Large intestine (tissue), 3 donors: Measurements from ENCODE around the gene HEATR3. TPM values are rescaled to one million over a fixed set of nuclear protein-coding genes. Genes with fewer than 3 reads are reported as not detected.

Source experiments
- DNase-seq, 2 donors: peaks; one replicate each; pipeline versions ENCODE4 v3.0.0 to v3.0.0-alpha.2; 2013
- H3K27ac ChIP-seq: one replicate; pipeline ENCODE4 v1.5.1; 2013; ENCODE audit warnings: low read length
- H3K27me3 ChIP-seq: 2 replicates; pipeline ENCODE4 v1.6.1; 2013; ENCODE audit warnings: low read length; ENCODE audit not compliant: control insufficient read depth, insufficient read depth
- H3K36me3 ChIP-seq: 2 replicates; pipeline ENCODE4 v1.6.1; 2013; ENCODE audit warnings: low read length; ENCODE audit not compliant: control insufficient read depth, insufficient read depth
- H3K4me1 ChIP-seq: one replicate; pipeline ENCODE4 v1.6.1; 2013; ENCODE audit warnings: low read length; ENCODE audit not compliant: control insufficient read depth, insufficient read depth
- H3K4me3 ChIP-seq: one replicate; pipeline ENCODE4 v1.5.1; 2013; ENCODE audit warnings: low read length
- H3K9me3 ChIP-seq: one replicate; pipeline ENCODE4 v1.6.1; 2013; ENCODE audit warnings: mild to moderate bottlenecking, low read depth, low read length, moderate library complexity; ENCODE audit not compliant: control insufficient read depth
- WGBS: methylation state at CpG from one replicate; pipeline ENCODE4 v1.1.5; 2013; ENCODE audit warnings: low lambda C conversion rate; ENCODE audit not compliant: insufficient coverage; 5-methylcytosine and 5-hydroxymethylcytosine counted together
- polyA plus RNA-seq: library from polyadenylated mRNA; unstranded; fragments of 120-200 nt; gene quantifications from one replicate; pipeline ENCODE4 v1.2.1, GENCODE V29; 2013

HEATR3 gene
- polyA plus RNA-seq, 1 donor, result 11.7 TPM

GRCh38 chr16:50071075-50071671 is 5.4 kb downstream of the HEATR3 start:
- H3K36me3 ChIP-seq, result peaks cover 7% of the 10 kb centered on the region
- H3K27ac ChIP-seq, result no peak overlapping the region
- H3K9me3 ChIP-seq, result no peaks in the 10 kb centered on the region
- no peak for DNase-seq
- WGBS, result 25% methylated on average over 1 of the region's 2 CpGs
- H3K4me3 ChIP-seq, result no peak overlapping the region
- peaks cover 4% of the 10 kb centered on the region for H3K4me1 ChIP-seq
- no peaks in the 10 kb centered on the region for H3K27me3 ChIP-seq

- no peak for DNase-seq
- no peak overlapping the region for H3K27ac ChIP-seq
- no peaks in the 10 kb centered on the region for H3K4me1 ChIP-seq
- H3K4me3 ChIP-seq, result no peak overlapping the region
- 92% methylated on average over 2 of the region's 5 CpGs for WGBS
- H3K9me3 ChIP-seq, result no peaks in the 10 kb centered on the region
- H3K36me3 ChIP-seq, result peaks cover 8% of the 10 kb centered on the region
- H3K27me3 ChIP-seq, result no peaks in the 10 kb centered on the region
These were observed 7.0 kb downstream of the HEATR3 start for GRCh38 chr16:50072730-50073129.

GRCh38 chr16:50079397-50080140 is 13.8 kb downstream of the HEATR3 start:
- peaks cover 37% of the 10 kb centered on the region for H3K36me3 ChIP-seq
- H3K27ac ChIP-seq, result no peak overlapping the region
- 67% methylated on average over 1 of the region's 9 CpGs for WGBS

GRCh38 chr16:50081428-50082018 is 15.8 kb downstream of the HEATR3 start:
- no peaks in the 10 kb centered on the region for H3K4me1 ChIP-seq
- no peaks in the 10 kb centered on the region for H3K27me3 ChIP-seq
- no peaks in the 10 kb centered on the region for H3K9me3 ChIP-seq
- WGBS, result 100% methylated on average over 5 of the region's 7 CpGs
- H3K36me3 ChIP-seq, result peaks cover 43% of the 10 kb centered on the region
- no peak for DNase-seq
- H3K4me3 ChIP-seq, result no peak overlapping the region
- H3K27ac ChIP-seq, result no peak overlapping the region

More at GRCh38 chr16:50079397-50080140, 13.8 kb downstream of the HEATR3 start:
- H3K27me3 ChIP-seq, result no peaks in the 10 kb centered on the region
- no peaks in the 10 kb centered on the region for H3K4me1 ChIP-seq
- H3K4me3 ChIP-seq, result no peak overlapping the region
- DNase-seq, result no peak
- no peaks in the 10 kb centered on the region for H3K9me3 ChIP-seq

- no peaks in the 10 kb centered on the region for H3K27me3 ChIP-seq
- H3K4me3 ChIP-seq, result no peak overlapping the region
- H3K27ac ChIP-seq, result no peak overlapping the region
- H3K4me1 ChIP-seq, result no peaks in the 10 kb centered on the region
- no peak for DNase-seq
- peaks cover 50% of the 10 kb centered on the region for H3K36me3 ChIP-seq
- H3K9me3 ChIP-seq, result no peaks in the 10 kb centered on the region
- WGBS, result no CpG with 5 or more reads among the region's 8 CpGs
These were observed 18.2 kb downstream of the HEATR3 start for GRCh38 chr16:50083996-50084395.

- Histone ChIP-seq H3K4me3 (no peak overlapping the region), H3K9me3 (no peaks in the 10 kb centered on the region), H3K27me3 (no peaks in the 10 kb centered on the region), H3K4me1 (no peaks in the 10 kb centered on the region), H3K27ac (no peak overlapping the region), H3K36me3 (peaks cover 40% of the 10 kb centered on the region)
- no CpG with 5 or more reads among the region's 6 CpGs for WGBS
- no peak for DNase-seq
These were observed 20.4 kb downstream of the HEATR3 start for GRCh38 chr16:50086176-50086575.

- Histone ChIP-seq H3K9me3 (no peaks in the 10 kb centered on the region), H3K27me3 (no peaks in the 10 kb centered on the region), H3K27ac (no peak overlapping the region), H3K4me3 (no peak overlapping the region), H3K36me3 (peaks cover 35% of the 10 kb centered on the region), H3K4me1 (no peaks in the 10 kb centered on the region)
- no peak for DNase-seq
- WGBS, result no CpG with 5 or more reads among the region's 3 CpGs
These were observed 22.5 kb downstream of the HEATR3 start for GRCh38 chr16:50088302-50088701.

GRCh38 chr16:50092891-50093290 is 27.1 kb downstream of the HEATR3 start:
- Histone ChIP-seq H3K4me1 (no peaks in the 10 kb centered on the region), H3K36me3 (peaks cover 14% of the 10 kb centered on the region), H3K27me3 (no peaks in the 10 kb centered on the region), H3K9me3 (no peaks in the 10 kb centered on the region), H3K27ac (no peak overlapping the region), H3K4me3 (no peak overlapping the region)
- no peak for DNase-seq
- 100% methylated on average over 1 of the region's 6 CpGs for WGBS

GRCh38 chr16:50093607-50094539 is 28.1 kb downstream of the HEATR3 start:
- Histone ChIP-seq H3K9me3 (no peaks in the 10 kb centered on the region), H3K27ac (no peak overlapping the region), H3K36me3 (peaks cover 11% of the 10 kb centered on the region), H3K27me3 (no peaks in the 10 kb centered on the region), H3K4me1 (no peaks in the 10 kb centered on the region), H3K4me3 (no peak overlapping the region)
- 100% methylated on average over 1 of the region's 12 CpGs for WGBS
- peak; percentile 6 to 17 for DNase-seq

- H3K27ac ChIP-seq, result no peak overlapping the region
- H3K36me3 ChIP-seq, result peaks cover 12% of the 10 kb centered on the region
- H3K9me3 ChIP-seq, result no peaks in the 10 kb centered on the region
- no peaks in the 10 kb centered on the region for H3K27me3 ChIP-seq
- WGBS, result 100% methylated on average over 1 of the region's 3 CpGs
- no peak overlapping the region for H3K4me3 ChIP-seq
- H3K4me1 ChIP-seq, result no peaks in the 10 kb centered on the region
- DNase-seq, result no peak
These were observed 31.0 kb downstream of the HEATR3 start for GRCh38 chr16:50096791-50097190.
